Measurements from ENCODE around the gene DOCK1.

DNA sequence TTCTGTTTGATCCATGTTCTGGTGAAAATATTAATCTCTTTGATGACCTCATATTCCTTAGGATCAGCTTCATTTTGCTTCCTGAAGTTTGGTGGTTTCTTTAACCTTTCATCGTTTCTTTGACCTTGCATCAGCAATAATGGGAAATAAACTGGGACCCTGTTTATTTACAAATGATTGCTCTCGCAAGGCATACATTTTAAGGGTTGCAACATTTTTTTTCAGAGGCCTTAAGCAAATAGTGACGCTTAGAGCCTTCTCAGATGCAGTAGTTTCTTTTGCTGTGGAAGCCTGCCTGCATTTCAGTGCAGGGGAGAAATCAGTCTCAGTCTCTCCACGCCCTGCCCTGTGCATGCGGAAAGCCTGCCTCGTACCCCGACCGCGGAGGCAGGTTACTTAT lies 504.8 kb downstream of the DOCK1 start:
- TF ChIP-seq, protein P1, sequence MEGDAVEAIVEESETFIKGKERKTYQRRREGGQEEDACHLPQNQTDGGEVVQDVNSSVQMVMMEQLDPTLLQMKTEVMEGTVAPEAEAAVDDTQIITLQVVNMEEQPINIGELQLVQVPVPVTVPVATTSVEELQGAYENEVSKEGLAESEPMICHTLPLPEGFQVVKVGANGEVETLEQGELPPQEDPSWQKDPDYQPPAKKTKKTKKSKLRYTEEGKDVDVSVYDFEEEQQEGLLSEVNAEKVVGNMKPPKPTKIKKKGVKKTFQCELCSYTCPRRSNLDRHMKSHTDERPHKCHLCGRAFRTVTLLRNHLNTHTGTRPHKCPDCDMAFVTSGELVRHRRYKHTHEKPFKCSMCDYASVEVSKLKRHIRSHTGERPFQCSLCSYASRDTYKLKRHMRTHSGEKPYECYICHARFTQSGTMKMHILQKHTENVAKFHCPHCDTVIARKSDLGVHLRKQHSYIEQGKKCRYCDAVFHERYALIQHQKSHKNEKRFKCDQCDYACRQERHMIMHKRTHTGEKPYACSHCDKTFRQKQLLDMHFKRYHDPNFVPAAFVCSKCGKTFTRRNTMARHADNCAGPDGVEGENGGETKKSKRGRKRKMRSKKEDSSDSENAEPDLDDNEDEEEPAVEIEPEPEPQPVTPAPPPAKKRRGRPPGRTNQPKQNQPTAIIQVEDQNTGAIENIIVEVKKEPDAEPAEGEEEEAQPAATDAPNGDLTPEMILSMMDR (IDR thresholded peaks at IDR 0.05; ENCODE audit: borderline replicate concordance, extremely low read depth, low read length, poor library complexity, severe bottlenecking), result no peak
- TF ChIP-seq EZH2 (IDR thresholded peaks at IDR 0.05; ENCODE audit: borderline replicate concordance, low read depth, low read length, severe bottlenecking), result no peak

Data from DND-41 (cell line).